Medulla oblongata (tissue), 1 donor: ENCODE results near the gene COL6A1.

Source experiments
- DNase-seq: peaks from one replicate; pipeline ENCODE4 v3.0.0-alpha.2; 2015; ENCODE audit errors: extremely low spot score

The COL6A1 gene

GRCh38 chr21:46006547-46007491 is 25.2 kb downstream of the COL6A1 start:
- DNase-seq = no peak

DNA sequence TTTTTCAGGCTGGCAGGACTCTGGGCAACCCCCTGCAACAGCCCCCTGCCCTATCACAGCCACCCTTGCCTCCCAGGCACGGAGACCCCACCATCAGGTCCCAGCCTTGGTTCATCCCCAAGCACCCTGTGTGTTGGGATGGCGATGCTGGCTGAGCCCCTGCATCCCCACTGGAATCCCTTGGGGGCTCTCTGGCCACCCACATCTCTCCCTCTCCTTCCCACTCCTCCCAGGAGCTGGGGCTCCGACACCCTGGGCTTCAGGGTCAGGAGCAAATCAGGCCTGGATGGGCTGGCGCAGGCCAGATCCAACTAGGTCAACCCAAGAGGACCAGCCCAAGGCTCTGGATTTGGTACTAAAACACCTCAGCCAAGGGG is 25.9 kb downstream of the COL6A1 start:
- no peak for DNase-seq

DNA sequence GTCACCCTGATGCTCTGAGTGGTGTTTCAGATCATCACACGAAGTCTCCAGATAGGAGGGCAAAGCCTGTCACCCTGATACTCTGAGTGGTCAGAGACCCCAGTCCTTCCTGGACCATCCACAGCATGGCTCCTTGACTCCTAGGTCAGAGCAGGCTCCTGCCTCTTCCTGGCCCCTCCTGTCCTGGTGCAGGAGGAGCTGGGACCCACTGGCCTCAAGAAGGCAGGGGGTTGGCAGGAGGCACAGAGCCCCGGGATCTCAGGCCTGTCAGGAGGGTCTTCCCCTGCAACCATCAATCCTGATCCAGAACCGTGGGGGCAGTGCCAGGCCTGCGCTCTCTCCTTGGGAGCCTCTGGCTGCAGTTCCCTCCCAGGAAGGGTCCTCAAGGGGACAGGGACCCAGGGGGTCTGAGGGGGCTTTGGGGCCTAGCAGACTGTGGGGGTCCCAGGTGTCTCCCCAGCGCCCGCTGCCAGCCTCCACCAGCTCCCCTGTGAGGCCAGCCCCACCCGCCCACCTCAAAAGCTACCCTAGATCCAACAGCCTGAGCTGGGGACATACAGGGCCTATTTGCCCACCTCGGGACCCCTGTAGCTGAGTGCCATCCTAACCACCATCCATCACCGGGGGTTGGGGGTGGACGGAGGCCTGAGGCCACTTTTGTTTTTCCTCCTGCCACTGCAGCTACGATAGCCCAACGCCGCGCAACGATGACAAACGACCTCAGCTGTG is 27.5 kb downstream of the COL6A1 start:
- no peak for DNase-seq

DNA sequence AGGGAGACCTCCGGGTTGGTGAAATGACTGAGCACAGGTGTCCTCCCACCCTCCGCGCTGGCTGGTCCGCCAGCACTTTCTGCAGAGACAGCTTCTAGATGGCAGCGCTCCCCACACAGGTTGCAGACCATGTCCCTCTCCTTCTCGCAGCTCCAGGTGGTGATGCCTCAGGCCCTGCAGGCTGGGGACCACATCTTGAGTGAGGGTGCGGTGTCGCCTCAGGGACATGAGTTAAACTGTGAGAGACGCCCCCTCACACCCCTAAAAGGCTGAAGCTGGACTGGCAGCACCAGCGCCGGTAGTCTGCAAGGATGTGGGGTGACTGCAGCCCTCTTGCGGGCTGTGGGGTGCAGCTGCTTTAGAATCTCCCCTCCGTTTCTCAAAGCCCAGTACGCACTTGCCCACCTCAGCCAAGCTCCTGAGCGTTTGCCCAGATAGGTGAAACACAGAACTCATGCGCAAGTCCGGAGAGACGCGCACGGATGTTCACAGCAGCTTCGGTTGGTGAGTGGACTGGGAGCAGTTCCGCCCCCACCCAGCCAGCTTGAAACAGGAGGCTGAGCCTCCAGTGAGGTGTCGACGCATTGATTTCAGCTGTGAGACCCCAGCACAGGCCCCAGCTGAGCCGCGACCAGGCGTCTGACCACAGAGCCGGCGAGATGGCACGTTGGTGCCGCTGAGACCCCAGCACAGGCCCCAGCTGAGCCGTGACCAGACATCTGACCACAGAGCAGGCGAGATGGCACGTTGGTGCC is 28.6 kb downstream of the COL6A1 start:
- DNase-seq = no peak

DNA sequence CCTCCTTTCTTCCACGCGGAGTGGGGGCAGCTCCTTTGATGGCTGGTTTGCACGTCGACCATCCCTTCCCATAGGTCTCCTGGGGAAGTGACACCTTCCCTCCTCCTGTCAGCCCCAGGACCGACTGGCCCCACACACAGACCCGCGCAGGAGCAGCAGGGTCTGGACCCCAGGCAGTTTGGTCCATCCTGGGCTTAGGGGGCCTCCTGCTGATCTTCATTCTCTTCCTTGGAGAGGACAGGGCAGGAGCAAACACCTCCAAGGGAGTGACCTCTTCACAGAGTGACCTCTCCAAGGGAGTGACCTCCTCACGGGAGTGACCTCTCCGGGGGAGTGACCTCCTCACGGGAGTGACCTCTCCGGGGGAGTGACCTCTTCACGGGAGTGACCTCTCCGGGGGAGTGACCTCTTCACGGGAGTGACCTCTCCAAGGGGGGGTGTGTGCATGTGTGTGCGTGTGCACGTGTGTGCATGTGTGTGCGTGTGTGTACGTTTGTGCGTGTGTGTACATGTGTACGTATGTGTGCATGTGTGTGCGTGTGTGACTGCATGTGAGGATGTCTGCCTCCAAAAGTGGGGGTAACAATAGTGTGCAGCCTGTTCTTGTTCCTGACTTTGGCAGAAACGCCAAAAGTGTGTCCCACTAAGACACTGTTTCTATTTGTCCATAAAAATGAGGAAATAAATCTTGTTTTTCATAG is 29.8 kb downstream of the COL6A1 start:
- DNase-seq = no peak

GRCh38 chr21:46012154-46012553 is 30.6 kb downstream of the COL6A1 start:
- no peak for DNase-seq

GRCh38 chr21:46014828-46015227 is 33.3 kb downstream of the COL6A1 start:
- DNase-seq = no peak

- no peak for DNase-seq
Measured at GRCh38 chr21:46017148-46017547, 35.6 kb downstream of the COL6A1 start.

GRCh38 chr21:46017695-46018094 is 36.1 kb downstream of the COL6A1 start:
- DNase-seq = no peak

- no peak for DNase-seq
Measured at GRCh38 chr21:46018615-46019014, 37.0 kb downstream of the COL6A1 start.

DNA sequence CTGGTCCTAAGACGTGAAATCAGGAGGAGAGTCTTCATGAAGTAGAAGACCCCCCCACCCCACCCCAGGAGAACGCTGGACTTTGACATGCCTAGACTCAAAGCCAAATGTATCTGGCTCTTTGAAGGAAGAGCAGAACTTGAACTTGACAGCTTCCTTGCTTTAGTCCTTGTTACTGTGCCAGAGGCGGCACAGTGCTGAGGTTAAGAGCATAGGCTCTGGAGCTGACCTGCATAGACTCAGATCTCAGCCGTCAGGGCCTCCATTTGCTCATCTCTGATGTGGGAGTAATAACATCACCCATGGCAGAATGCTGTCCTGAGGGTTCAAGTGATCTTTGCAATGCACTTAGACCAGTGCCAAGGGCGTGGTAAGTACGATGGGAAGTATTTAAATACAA is 39.0 kb downstream of the COL6A1 start:
- no peak for DNase-seq

- no peak for DNase-seq
Measured at GRCh38 chr21:46021398-46021797, 39.8 kb downstream of the COL6A1 start.

DNA sequence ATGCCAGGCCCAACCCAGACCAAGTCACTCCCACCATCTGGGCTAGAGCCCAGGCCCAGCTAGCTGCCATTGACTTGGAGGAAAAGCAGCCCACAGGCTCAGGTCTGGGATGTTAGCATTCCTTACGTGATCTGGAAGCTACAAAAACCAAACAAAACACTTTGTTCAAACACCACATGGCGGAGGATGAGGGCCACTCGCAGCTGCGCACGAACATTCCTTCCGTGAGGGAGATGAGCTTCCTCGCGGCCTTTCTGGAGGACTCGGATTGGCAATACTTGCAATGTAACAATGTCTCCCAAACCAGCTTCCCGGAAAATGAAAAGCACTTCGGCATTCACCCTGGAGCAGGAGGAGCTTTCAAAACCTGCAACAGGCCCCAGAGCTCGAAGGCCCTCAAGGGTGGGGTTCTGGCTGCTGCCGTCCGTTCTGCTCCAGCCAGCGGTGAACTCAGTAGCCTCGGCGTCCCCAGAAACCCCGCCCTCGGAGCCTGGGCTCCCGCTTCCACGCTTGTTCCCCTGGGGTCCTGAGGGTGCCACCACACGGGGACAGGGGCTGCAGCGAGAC is 40.5 kb downstream of the COL6A1 start:
- DNase-seq = no peak

DNA sequence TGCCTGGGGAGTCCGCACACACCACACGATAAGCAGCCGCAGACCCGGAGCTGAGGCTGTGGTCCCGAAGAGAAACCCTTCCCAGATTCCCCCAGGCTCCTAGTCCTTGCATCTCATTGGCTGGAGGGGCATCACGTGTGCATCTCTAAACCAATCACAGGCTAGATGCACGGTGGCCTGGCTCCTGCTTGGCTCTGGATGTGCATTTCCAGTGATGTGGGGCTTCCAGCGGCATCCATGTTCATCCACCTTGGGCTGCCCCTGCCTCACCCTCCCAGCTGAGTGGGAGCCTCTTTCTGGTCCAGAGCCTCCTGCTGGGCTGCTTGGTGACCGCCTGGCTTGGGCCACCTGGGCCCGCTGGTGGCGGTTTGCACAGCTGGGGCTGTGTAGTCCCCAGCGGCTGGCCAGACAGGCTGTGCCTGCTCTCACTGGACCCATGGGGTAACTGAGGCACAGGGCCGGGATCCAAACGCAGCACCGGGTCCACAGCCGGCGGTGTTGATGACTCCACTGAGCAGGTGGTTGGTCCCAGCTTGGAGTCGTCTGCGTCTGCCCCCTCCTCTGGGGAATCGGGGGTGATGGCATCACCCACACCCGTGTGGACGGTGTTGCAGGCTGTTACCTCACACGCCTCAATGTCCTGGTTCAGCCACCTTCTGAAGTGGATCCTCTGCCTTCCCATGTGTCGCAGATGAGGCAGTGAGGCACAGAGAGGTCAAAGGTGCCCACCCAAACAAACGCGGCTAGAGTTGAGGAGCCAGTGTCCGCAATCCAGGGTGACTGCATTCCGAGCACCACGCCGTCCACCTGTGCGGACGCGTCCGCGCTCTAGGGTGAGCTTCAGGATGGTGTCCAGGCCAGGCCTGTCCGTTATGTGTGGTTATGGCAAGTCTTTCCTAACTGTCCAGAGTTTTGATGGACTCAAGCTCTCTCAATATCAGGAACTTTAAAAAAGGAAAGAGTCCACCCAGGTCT is 41.3 kb downstream of the COL6A1 start:
- no peak for DNase-seq

- no peak for DNase-seq
Measured at GRCh38 chr21:46023555-46023954, 42.0 kb downstream of the COL6A1 start.

GRCh38 chr21:46024141-46024540 is 42.6 kb downstream of the COL6A1 start:
- DNase-seq = no peak

- DNase-seq = no peak
Measured at GRCh38 chr21:46025113-46025770, 43.7 kb downstream of the COL6A1 start.

DNA sequence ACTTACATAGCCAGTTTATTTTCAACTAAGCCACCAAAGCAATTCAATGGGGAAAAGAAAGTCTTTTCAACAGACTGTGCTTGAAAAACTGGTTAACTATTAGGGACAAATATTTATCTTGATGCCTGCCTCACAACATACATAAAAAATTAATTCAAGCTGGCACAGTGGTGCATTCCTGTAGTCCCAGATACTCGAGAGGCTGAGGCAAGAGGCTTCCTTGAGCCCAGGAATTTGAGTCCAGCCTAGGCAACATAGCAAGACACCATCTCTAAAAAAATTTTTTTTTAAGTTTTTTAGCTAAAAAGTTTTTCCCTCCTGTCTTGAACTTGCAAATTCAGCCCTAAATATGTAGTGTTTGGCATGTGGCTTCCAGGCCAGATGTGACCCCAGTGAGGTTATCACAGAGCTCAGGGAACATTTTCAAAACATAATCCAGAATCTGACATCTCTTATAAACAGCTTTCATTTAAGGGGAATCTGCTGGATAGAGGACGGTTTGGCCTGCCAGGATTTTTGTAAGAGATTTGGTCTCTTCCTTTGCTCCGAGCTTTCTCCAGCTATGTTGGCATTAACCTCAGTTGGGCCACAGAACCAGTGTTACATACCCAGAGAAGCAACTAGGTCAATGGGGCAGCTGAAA is 46.4 kb downstream of the COL6A1 start:
- no peak for DNase-seq

GRCh38 chr21:46028573-46029091 is 47.1 kb downstream of the COL6A1 start:
- DNase-seq = no peak
